NCI-H82 (cell line): ENCODE data around the gene OR4K15.
"Not testable (repeated sequence)": the region's sequence is repeated elsewhere in the genome, so short reads cannot be mapped to it uniquely, and the experiment has no call there.

ENCODE experiments used
- DNase-seq: peaks from one replicate; lab custom pipeline; 2025; lab: John Stamatoyannopoulos, UW

Gene OR4K15

GRCh38 chr14:19975291-19975690 is at the start of gene OR4K15:
Gene OR4K15, plus strand, starts transcription at chr14:19975591. Its CDS starts 0 bp downstream, at chr14:19975591.
- DNase-seq, result no peak

- DNase-seq, result no peak
Observed at GRCh38 chr14:19930617-19931016, 44.8 kb upstream of the OR4K15 start, which contains the start of gene OR4K1. Gene OR4K1, plus strand, starts transcription at chr14:19930917. Its CDS starts 4,750 bp downstream, at chr14:19935667.

GRCh38 chr14:19941668-19942067 is 33.7 kb upstream of the OR4K15 start:
- no peak for DNase-seq

GRCh38 chr14:19947413-19948090 is 27.8 kb upstream of the OR4K15 start:
- no peak for DNase-seq

- no peak for DNase-seq
Observed at GRCh38 chr14:19949218-19949617, 26.2 kb upstream of the OR4K15 start.

GRCh38 chr14:19969735-19970134 is 5.7 kb upstream of the OR4K15 start:
- DNase-seq, result not testable (repeated sequence)

- DNase-seq, result no peak
Observed at GRCh38 chr14:19974844-19975243, 547 bp upstream of the OR4K15 start.

GRCh38 chr14:19993438-19993837 is 18.0 kb downstream of the OR4K15 start:
- no peak for DNase-seq

- DNase-seq, result no peak
Observed at GRCh38 chr14:20001863-20002262, 26.5 kb downstream of the OR4K15 start, which contains the start of gene OR4Q2. Gene OR4Q2, plus strand, starts transcription at chr14:20002163.

GRCh38 chr14:20002319-20002718 is 26.9 kb downstream of the OR4K15 start:
- no peak for DNase-seq

- no peak for DNase-seq
Observed at GRCh38 chr14:20008156-20008555, 32.8 kb downstream of the OR4K15 start.

GRCh38 chr14:20019257-20019865 is 44.0 kb downstream of the OR4K15 start, which contains the start of gene OR4K14:
Gene OR4K14, minus strand, starts transcription at chr14:20019307. Its CDS starts 4,114 bp downstream, at chr14:20015193.
- no peak for DNase-seq
